Vagina (tissue), 2 donors: ENCODE data around the gene RAB12.

Source experiments
- POLR2A ChIP-seq, 2 donors: fragments of 450-650 bp; IDR thresholded peaks; one replicate each; pipeline ENCODE4 v1.6.1; 2017; ENCODE audit warnings: antibody characterized with exemption in 2 of 2, mild to moderate bottlenecking in 2 of 2, moderate library complexity in 2 of 2
- POLR2AphosphoS5 ChIP-seq, 2 donors: sonication (generic); formaldehyde crosslinking; IDR thresholded peaks; one replicate each; pipeline ENCODE4 v1.9.0; 2017; ENCODE audit warnings: antibody characterized with exemption in 2 of 2, mild to moderate bottlenecking in 2 of 2, low read depth in 1 of 2; ENCODE audit not compliant: insufficient read depth in 1 of 2
- TF ChIP-seq, protein P1 (sequence below), 3 experiments: fragments of 450-650 bp in 2 of 3; fragments of 200-600 bp in 1 of 3; sonication (generic) in 1 of 3; IDR thresholded peaks; one replicate each; pipeline ENCODE4 v1.5.1; 2017 to 2019; ENCODE audit warnings: antibody characterized with exemption in 3 of 3, mild to moderate bottlenecking in 2 of 3, moderate library complexity in 2 of 3

DNA sequence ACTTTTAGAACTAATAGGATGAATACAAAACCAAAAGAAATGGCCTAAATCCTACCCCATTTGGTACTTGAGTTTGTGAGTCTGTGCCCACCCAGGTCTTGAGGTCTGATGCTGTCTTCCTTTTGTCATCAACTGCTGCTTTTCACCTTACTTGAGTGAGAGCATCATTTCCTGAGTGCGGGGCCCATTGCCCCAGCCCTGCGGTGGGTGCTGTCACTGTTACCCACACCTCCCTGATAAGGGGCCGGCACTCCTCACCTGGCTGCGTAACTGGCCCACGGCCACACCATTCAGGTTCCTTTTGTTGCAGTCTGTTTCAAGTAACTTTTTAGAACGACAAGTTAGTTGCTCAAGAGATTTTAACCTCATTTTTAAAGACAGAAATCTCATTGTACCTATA is 25.3 kb downstream of the RAB12 start:
- TF ChIP-seq POLR2A (IDR thresholded peaks at IDR 0.05) (no peak), POLR2AphosphoS5 (IDR thresholded peaks at IDR 0.05; ENCODE audit: insufficient read depth in 1 of 2, low read depth in 1 of 2) (no peak)
- TF ChIP-seq, protein P1, sequence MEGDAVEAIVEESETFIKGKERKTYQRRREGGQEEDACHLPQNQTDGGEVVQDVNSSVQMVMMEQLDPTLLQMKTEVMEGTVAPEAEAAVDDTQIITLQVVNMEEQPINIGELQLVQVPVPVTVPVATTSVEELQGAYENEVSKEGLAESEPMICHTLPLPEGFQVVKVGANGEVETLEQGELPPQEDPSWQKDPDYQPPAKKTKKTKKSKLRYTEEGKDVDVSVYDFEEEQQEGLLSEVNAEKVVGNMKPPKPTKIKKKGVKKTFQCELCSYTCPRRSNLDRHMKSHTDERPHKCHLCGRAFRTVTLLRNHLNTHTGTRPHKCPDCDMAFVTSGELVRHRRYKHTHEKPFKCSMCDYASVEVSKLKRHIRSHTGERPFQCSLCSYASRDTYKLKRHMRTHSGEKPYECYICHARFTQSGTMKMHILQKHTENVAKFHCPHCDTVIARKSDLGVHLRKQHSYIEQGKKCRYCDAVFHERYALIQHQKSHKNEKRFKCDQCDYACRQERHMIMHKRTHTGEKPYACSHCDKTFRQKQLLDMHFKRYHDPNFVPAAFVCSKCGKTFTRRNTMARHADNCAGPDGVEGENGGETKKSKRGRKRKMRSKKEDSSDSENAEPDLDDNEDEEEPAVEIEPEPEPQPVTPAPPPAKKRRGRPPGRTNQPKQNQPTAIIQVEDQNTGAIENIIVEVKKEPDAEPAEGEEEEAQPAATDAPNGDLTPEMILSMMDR (IDR thresholded peaks at IDR 0.05), result no peak
